ENCODE results near the gene FBXL16.

Gene FBXL16

GRCh38 chr16:676913-677312, 28.7 kb downstream of the FBXL16 start:
- DNase-seq (ENCODE audit: low read depth): no peak

DNA sequence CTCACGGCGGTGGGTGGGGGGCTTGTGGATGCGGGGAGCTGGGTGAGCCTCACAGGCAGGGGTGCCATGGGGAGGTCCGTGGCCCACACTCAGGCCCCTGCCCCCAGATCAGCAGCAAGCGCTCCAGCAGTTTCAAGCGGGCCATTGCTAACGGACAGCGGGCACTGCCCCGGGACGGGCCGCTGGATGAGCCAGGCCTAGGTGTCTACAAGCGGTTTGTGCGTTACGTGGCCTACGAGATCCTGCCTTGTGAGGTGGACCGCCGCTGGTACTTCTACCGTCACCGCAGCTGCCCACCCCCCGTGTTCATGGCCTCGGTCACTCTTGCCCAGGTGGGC, 29.1 kb downstream of the FBXL16 start:
- no peak for DNase-seq (ENCODE audit: low read depth)

DNA sequence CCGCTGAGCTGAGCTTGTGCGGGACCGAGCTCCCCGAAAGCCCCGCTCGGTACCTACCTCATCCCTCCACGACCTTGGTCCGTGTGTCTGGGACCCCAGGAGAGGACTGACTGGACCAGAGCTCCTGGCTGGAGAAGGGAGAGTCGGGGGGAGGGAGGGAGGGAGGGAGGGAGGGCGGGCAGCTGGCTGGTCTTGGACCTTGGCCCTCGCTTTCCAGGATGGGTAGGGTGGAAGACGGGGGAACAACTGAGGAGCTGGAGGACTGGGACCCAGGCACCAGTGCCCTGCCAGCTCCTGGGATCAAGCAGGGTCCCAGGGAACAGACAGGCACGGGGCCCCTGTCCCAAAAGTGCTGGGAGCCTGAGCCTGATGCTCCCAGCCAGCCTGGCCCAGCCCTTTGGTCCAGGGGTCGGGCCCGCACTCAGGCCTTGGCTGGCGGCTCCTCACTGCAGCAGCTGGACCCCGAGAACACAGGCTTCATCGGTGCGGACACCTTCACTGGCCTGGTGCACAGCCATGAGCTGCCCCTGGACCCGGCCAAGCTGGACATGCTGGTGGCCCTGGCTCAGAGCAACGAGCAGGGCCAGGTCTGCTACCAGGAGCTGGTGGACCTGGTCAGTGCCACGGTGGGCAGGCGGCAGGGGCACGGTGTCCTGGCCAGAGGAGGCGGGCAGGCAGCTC, 29.6 kb downstream of the FBXL16 start:
- no peak for DNase-seq (ENCODE audit: low read depth)

GRCh38 chr16:674968-675883, 30.4 kb downstream of the FBXL16 start, which contains the start of gene RHBDL1:
Gene RHBDL1 (plus strand): TSS chr16:675671. CDS start chr16:675791, 120 bp downstream.
- no peak for DNase-seq (ENCODE audit: low read depth)

- no peak for DNase-seq (ENCODE audit: low read depth)
Observed at GRCh38 chr16:674214-674881, 31.3 kb downstream of the FBXL16 start.

- no peak for DNase-seq (ENCODE audit: low read depth)
Observed at GRCh38 chr16:673399-673991, 32.1 kb downstream of the FBXL16 start.

DNA sequence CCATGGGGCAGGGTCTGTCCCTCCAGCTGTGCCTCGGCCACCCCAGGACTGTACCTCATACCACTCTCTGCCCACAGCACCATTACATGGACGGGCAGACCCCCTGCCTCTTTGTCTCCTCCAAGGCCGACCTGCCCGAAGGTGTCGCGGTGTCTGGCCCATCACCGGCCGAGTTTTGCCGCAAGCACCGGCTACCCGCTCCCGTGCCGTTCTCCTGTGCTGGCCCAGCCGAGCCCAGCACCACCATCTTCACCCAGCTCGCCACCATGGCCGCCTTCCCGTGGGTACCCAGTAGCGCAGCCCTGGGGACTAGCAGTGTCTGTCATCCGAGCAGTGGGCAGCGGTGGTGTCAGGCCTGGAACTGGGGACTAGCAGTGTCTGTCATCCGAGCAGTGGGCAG, 32.8 kb downstream of the FBXL16 start:
- no peak for DNase-seq (ENCODE audit: low read depth)

DNA sequence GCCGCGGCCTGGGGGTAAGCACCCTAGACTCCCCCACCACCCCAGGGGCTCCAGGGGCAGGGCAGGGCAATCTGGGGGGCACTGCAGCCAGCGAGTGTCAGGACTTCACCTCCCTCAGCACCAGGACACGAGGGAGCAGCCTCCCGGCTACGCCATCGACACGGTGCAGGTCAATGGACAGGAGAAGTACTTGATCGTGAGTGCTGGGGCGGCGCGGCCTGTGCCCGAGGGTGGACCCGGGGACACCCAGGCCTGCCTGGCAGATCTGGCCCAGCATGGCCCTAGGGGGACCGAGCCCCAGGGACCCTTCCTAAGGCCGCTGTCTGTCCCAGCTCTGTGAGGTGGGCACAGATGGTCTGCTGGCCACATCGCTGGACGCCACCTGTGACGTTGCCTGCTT, 33.2 kb downstream of the FBXL16 start:
- DNase-seq (ENCODE audit: low read depth): no peak

- DNase-seq (ENCODE audit: low read depth): no peak
Observed at GRCh38 chr16:671353-672131, 34.1 kb downstream of the FBXL16 start.

DNA sequence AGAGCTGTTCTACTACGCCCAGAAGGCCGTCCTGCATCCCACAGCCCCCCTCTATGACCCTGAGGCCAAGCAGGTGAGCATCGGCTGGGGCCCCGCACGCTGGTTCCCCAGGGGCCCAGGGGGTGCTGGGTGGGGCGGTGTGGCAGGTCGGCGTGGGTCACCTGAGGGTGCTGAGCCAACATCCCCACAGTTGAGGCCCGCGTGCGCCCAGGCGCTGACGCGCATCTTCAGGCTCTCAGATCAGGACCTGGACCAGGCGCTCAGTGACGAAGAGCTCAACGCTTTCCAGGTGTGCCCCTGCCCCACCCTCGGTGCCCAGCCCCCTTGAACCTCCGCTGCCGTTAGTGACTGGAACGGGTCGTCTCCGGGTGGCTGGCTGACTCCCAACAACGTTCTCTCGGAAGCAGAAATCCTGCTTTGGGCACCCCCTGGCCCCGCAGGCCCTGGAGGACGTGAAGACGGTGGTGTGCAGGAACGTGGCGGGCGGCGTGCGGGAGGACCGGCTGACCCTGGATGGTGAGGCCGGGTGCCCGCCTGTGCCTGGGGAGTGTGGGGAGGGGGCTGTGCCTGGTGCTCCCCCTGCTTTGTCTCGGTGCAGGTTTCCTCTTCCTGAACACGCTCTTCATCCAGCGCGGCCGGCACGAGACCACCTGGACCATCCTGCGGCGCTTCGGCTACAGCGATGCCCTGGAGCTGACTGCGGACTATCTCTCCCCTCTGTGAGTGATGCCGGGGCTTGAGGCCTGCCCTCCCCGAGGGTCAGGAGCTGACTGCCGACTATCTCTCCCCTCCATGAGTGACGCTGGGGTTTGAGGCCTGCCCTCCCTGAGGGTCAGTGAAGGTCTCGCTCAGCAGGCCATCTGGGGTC, 34.9 kb downstream of the FBXL16 start:
- DNase-seq (ENCODE audit: low read depth): no peak

DNA sequence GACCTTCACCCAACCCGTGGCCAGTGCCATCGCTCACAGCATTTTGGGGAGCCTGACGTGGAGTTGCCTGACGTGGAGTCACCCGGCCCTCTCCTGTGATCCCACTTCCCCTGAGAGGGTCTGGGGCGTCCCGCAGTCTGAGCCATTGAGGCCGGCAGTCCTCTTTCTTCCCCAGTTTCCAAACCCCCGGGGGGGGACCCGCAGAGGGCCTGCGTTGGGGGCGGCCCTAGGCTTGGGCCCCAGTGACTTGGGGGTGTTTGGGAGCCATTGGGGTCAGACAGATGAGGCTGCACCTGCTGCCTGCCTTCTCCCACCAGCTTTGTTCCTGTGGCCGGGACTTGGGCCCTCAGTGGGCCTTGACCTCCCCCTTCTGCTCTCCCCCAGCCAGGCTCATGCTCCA, 35.9 kb downstream of the FBXL16 start:
- no peak for DNase-seq (ENCODE audit: low read depth)

DNA sequence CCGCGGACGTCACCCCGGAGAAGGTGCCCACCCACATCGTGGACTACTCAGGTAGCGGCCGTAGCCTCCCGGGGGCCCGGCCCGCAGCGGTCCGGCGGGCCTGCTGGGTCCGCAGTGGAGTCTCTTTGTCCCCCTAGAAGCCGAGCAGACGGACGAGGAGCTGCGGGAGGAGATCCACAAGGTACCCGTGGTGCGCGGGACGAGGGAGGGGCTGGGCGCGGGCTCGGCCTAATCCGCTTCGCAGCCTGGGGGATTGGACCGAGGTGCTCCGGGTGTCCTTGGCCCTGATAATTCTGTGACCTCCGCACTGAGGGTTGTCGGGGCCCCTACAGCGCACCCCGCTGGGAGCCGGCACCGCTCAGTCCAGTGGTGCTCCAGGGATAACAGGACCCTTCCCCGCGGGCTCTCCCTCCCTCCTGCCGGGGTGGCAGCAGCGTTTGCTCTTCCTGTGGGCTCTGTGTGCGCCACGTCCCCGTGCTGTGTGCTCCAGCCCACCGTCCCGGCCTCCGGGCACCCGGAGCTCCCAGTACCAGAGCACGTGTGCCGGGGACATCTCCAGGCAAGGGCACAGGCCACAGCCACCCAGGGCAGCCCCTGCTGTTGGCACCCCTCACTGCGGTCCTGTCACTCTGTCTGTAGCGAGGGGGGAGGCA, 37.0 kb downstream of the FBXL16 start:
- DNase-seq (ENCODE audit: low read depth): no peak

GRCh38 chr16:667780-668518, 37.7 kb downstream of the FBXL16 start, which contains the start of gene RHOT2:
Gene RHOT2 (plus strand): TSS chr16:668132. CDS start chr16:668200, 68 bp downstream.
- peak; percentile 72 for DNase-seq (ENCODE audit: low read depth)

DNA sequence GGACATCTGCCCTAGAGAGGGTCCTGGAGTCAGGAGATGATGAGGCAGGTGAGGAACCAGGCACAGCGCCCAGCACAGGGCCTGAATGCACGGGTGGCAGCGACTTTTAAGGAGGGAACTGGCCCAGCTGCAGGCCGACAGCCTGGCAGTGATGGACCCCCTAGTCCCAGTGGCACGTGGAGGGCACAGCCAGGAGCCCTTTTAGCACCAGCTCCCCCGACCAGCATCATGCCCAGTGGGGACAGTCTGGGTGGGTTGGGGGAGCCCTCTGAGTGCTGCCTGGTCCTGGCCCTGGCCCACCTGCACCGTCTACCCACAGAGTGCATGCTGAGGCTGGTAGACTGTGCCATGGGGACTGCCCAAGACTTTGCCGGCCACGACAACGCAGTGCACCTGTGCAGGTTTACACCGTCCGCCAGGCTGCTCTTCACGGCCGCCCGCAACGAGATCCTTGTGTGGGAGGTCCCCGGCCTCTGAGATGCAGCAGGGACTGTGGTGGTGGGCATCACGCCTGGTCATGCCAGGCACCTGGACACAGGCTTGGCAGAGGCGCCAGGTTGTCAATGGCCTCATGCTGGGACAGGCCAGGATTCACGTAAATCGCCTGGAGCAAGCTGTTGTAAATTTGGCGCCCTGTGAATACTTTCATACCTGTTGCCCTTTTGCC, 38.4 kb downstream of the FBXL16 start:
- DNase-seq (ENCODE audit: low read depth): no peak

DNA sequence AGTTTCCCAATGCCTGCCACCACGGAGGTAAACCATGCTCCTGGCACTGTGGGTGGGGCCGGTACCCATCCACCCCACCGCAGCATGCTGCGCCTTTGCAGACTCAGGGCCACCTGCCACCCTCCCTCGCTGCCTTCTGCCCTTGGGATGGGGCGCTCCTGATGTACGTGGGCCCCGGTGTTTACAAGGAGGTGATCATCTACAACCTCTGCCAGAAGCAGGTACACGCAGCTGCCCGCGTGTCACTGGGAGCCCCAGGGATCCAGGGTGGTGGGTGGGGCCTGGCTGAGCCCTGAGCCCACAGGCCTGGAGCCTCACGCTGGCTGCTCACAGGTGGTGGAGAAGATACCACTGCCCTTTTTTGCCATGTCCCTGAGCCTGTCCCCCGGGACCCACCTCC, 39.0 kb downstream of the FBXL16 start:
- no peak for DNase-seq (ENCODE audit: low read depth)

DNA sequence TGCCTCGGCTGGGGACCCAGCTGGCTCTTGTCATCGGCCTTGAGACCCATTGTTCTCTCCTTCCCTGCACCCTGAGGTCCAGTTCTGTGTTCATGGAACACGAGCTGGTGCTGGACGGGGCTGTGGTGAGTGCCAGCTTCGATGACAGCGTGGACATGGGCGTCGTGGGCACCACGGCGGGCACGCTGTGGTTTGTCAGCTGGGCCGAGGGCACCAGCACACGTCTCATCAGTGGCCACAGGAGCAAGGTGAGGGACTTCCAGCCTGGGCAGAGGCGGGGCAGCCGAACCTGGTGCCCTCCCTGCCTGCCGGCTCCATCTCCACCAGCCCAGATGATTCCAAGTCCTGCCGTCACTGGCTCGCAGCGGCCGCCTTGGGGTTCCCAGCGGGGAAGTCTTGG, 43.0 kb downstream of the FBXL16 start:
- no peak for DNase-seq (ENCODE audit: low read depth)

- DNase-seq (ENCODE audit: low read depth): no peak
Observed at GRCh38 chr16:662095-662494, 43.5 kb downstream of the FBXL16 start.

DNA sequence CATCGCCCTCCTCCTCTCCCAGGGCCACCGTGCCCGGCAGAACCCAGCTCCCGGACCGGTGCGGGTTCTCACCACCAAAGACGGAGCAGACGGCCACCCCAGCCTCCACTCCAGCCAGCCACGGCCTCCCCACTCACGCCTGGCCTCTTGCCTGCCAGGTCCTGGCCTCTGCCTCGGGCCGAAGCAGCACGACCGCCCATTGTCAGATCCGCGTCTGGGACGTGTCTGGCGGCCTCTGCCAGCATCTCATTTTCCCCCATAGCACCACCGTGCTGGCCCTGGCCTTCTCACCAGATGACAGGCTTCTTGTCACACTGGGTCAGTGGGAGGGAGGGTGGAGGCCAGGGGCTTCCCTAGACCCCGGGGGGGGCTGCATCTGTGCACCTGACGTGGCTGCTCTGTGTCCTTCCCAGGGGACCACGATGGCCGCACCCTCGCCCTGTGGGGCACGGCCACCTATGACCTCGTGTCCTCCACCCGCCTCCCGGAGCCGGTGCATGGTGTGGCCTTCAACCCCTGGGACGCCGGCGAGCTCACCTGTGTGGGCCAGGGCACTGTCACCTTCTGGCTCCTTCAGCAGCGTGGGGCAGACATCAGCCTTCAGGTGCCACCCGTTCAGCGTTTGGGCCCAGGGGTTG, 44.3 kb downstream of the FBXL16 start:
- no peak for DNase-seq (ENCODE audit: low read depth)

Measured in CMK (cell line).